Measurements from ENCODE around the gene HRC. TPM values are rescaled to one million over a fixed set of nuclear protein-coding genes. Genes with fewer than 3 reads are reported as not detected.
A peak's percentile ranks its signal among the peaks of the same experiment; 100 is the strongest.

The HRC gene
- total RNA-seq, 1 experiment from 2014 or later = not detected

DNA sequence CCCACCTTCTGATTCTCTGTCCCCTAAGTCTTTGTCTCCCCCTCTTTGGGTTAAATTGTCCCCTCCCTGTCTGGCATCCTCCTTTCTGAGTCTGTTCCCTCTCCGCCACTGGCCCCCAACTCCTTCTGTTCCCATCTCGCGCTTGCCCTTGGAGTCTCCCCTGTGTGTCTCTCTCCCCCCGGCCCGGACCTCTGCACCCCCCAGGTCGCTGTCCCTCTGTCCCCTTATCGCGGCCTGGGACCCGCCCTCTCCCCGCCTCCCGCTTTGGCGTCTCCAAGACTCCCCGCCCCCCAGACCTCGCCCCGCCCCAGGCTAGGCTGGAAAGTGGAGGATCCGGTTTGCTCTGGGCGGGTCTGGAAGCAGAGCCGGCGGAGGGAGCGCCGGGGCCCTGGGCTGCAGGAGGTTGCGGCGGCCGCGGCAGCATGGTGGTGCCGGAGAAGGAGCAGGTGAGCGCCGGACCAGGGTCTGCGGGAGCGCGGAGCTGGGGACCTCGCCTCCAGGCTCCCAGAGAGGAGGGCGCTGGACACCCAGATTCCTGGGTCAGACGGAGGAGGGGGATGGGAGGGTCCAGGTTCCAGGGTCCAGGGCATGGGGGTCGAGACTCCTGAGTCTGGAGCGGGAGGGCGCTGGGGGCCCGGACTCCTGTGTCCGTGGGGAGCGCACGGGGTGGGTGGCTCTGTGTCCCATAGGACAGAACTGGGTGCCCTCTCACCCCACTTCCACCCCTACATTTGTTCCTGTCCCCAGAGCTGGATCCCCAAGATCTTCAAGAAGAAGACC lies 2.4 kb upstream of the HRC start, which contains the start of gene TRPM4:
TSS of gene TRPM4 (plus strand) at position 348 of the 780 bp plus-strand sequence. CDS start at position 423, 75 bp downstream.
- Mint-ChIP-seq H3K27ac (ENCODE audit: low read depth, unreplicated experiment) (peak within 1 kb of the TSS; percentile 36), H3K9me3 (ENCODE audit: unreplicated experiment) (peaks cover 17% of the 10 kb centered on the region), H3K4me3 (ENCODE audit: unreplicated experiment) (peak within 1 kb of the TSS; percentile 82), H3K36me3 (ENCODE audit: insufficient read depth, unreplicated experiment) (no peaks in the 10 kb centered on the region), H3K27me3 (ENCODE audit: insufficient read depth, unreplicated experiment) (no peaks in the 10 kb centered on the region), H3K4me1 (ENCODE audit: insufficient read depth, unreplicated experiment) (peaks cover 7% of the 10 kb centered on the region)
- ChIA-PET CTCF (interaction anchor here (0.9 to 1.6 kb wide), 3 partner anchors 40 to 42 kb away, joined by 3 read pairs; no protein-coding TSS in a partner anchor), POLR2A (interaction anchor here (0.7 to 1.7 kb wide), 4 partner anchors 8 to 294 kb away, joined by 3 to 8 read pairs (median 4); partner anchors contain the start of gene LIN7B)
- DNase-seq (ENCODE audit: unreplicated experiment) = peak; percentile 88
- intact Hi-C loops (cut with micrococcal nuclease) = loop anchor here (5.0 kb wide), 1 partner anchor 40 kb away; no protein-coding TSS in a partner anchor
- BruUV-seq (replicated peaks) = no TSS peak
- TF ChIP-seq, protein P1, sequence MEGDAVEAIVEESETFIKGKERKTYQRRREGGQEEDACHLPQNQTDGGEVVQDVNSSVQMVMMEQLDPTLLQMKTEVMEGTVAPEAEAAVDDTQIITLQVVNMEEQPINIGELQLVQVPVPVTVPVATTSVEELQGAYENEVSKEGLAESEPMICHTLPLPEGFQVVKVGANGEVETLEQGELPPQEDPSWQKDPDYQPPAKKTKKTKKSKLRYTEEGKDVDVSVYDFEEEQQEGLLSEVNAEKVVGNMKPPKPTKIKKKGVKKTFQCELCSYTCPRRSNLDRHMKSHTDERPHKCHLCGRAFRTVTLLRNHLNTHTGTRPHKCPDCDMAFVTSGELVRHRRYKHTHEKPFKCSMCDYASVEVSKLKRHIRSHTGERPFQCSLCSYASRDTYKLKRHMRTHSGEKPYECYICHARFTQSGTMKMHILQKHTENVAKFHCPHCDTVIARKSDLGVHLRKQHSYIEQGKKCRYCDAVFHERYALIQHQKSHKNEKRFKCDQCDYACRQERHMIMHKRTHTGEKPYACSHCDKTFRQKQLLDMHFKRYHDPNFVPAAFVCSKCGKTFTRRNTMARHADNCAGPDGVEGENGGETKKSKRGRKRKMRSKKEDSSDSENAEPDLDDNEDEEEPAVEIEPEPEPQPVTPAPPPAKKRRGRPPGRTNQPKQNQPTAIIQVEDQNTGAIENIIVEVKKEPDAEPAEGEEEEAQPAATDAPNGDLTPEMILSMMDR (IDR thresholded peaks at IDR 0.05; ENCODE audit: unreplicated experiment) = no peak

DNA sequence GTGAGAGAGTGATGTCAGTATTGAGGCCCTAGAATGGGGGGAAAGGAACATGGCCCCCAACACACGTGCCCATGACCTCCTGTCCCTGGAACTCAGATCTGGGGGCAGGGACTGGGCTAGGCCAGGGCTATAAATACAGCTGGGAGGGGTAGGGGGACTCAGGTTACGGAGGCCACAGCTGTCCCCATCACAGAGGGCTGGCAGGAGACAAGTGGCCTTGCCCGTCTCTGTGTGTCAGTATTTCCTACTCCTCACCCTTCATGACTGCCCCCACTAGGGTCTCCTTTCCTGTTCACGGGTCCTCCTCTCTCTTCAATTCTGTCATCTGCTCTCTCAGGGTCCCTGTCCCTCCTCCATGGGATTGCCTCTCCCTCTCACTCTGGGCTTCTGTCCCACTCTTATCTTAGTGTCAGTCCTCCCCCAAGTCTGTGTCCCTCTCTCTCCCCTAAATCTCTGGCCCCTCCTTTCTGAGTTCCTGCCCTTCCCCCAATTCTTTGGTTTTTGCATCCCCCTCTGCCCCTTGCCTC lies 687 bp upstream of the HRC start:
- intact Hi-C loops (cut with micrococcal nuclease) = loop anchor here (5.0 kb wide), 1 partner anchor 41 kb away; no protein-coding TSS in a partner anchor
- no peaks in the 10 kb centered on the region for H3K27me3 Mint-ChIP-seq (ENCODE audit: insufficient read depth, unreplicated experiment)
- CTCF ChIA-PET = no interaction called here
- POLR2A ChIA-PET = no interaction called here
- no peaks in the 10 kb centered on the region for H3K36me3 Mint-ChIP-seq (ENCODE audit: insufficient read depth, unreplicated experiment)
- H3K4me1 Mint-ChIP-seq (ENCODE audit: insufficient read depth, unreplicated experiment) = peaks cover 12% of the 10 kb centered on the region
- H3K27ac Mint-ChIP-seq (ENCODE audit: low read depth, unreplicated experiment) = no peak overlapping the region
- no peak overlapping the region for H3K4me3 Mint-ChIP-seq (ENCODE audit: unreplicated experiment)
- TF ChIP-seq, protein P1 (IDR thresholded peaks at IDR 0.05; ENCODE audit: unreplicated experiment) = no peak
- no peak for DNase-seq (ENCODE audit: unreplicated experiment)
- no TSS peak for BruUV-seq (replicated peaks)
- peaks cover 17% of the 10 kb centered on the region for H3K9me3 Mint-ChIP-seq (ENCODE audit: unreplicated experiment)

DNA sequence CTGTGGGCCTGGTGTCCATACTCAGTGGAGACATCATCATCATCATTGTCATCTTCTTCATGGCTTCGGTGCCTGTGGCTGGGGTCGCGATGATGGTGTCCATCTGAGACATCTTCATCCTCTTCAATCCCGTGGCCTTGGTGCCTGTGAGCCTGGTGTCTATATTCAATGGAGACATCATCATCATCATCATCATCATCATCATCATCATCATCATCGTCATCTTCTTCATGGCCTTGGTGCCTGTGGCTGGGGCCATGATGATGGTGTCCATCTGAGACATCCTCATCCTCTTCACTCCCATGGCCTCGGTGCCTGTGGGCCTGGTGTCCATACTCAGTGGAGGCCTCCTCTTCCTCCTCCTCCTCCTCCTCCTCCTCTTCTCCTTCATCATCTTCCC lies 917 bp downstream of the HRC start:
- Mint-ChIP-seq H3K9me3 (ENCODE audit: unreplicated experiment) (peaks cover 17% of the 10 kb centered on the region), H3K4me3 (ENCODE audit: unreplicated experiment) (no peak overlapping the region), H3K36me3 (ENCODE audit: insufficient read depth, unreplicated experiment) (no peaks in the 10 kb centered on the region), H3K27me3 (ENCODE audit: insufficient read depth, unreplicated experiment) (no peaks in the 10 kb centered on the region), H3K27ac (ENCODE audit: low read depth, unreplicated experiment) (no peak overlapping the region), H3K4me1 (ENCODE audit: insufficient read depth, unreplicated experiment) (peaks cover 12% of the 10 kb centered on the region)
- TF ChIP-seq, protein P1 (IDR thresholded peaks at IDR 0.05; ENCODE audit: unreplicated experiment) = no peak
- ChIA-PET CTCF (interaction anchor here (0.5 kb wide), 1 partner anchor 8 kb away, joined by 3 read pairs; no protein-coding TSS in a partner anchor), POLR2A (interaction anchor here (1.0 kb wide), 1 partner anchor 161 kb away, joined by 3 read pairs; the partner anchor contains the start of genes GYS1 and RUVBL2)
- intact Hi-C loops (cut with micrococcal nuclease) = no loop called here
- BruUV-seq (replicated peaks) = no TSS peak
- DNase-seq (ENCODE audit: unreplicated experiment) = no peak

DNA sequence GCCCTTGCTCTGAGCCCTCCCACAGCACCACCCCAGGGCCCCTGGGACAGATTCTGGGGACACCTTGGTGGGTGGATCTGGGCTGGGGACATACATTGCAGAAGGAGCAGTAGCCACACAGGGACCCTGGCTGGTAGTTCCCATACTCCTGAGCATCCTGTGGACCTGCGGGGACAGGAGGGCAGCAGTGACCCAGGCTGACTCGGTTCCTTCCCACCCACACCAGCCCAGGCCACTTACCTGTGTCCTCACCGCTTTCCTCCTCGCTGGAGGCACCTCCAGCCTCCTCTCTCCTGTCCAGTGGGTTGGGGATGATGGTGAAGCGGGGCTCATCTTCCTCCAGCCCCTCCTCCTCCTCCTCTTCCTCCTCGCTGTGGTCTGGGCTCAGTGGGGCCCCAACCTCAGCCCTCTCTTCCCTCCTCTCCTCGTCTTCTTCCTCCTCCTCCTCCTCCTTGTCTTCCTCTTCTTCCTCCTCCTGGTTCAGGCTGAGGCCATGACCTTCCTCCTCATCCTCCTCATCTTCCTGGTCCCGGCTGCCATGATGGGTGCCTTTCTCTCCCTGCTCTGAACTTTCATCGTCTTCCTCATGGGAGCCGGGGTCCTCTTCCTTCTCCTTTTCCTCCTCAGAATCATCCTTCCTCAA lies 1.9 kb downstream of the HRC start:
- Mint-ChIP-seq H3K36me3 (ENCODE audit: insufficient read depth, unreplicated experiment) (no peaks in the 10 kb centered on the region), H3K27me3 (ENCODE audit: insufficient read depth, unreplicated experiment) (no peaks in the 10 kb centered on the region), H3K4me1 (ENCODE audit: insufficient read depth, unreplicated experiment) (peaks cover 14% of the 10 kb centered on the region), H3K9me3 (ENCODE audit: unreplicated experiment) (peaks cover 17% of the 10 kb centered on the region), H3K27ac (ENCODE audit: low read depth, unreplicated experiment) (no peak overlapping the region), H3K4me3 (ENCODE audit: unreplicated experiment) (no peak overlapping the region)
- intact Hi-C loops (cut with micrococcal nuclease) = no loop called here
- ChIA-PET POLR2A (no interaction called here), CTCF (interaction anchor here (0.6 kb wide), 1 partner anchor 1572 kb away, joined by 3 read pairs; no protein-coding TSS in a partner anchor)
- TF ChIP-seq, protein P1 (IDR thresholded peaks at IDR 0.05; ENCODE audit: unreplicated experiment) = no peak
- no peak for DNase-seq (ENCODE audit: unreplicated experiment)
- BruUV-seq (replicated peaks) = no TSS peak

Measured in MCF 10A (cell line).